NT2/D1 (cell line): Measurements from ENCODE around the gene MEX3B.
A peak's percentile ranks its signal among the peaks of the same experiment; 100 is the strongest.
"Not testable (repeated sequence)": the region's sequence is repeated elsewhere in the genome, so short reads cannot be mapped to it uniquely, and the experiment has no call there.

Experiments
- DNase-seq: peaks from one replicate; pipeline ENCODE4 v3.0.0-alpha.2; 2011; ENCODE audit warnings: low read depth, low spot score
- H3K27me3 ChIP-seq: 2 replicates; pipeline ENCODE4 v1.6.0; 2011; ENCODE audit warnings: mild to moderate bottlenecking; ENCODE audit not compliant: insufficient read length, insufficient read depth
- H3K36me3 ChIP-seq: 2 replicates; pipeline ENCODE4 v1.6.1; 2011; ENCODE audit warnings: mild to moderate bottlenecking, low read length, mixed read lengths; ENCODE audit not compliant: insufficient read depth, insufficient read length
- H3K4me1 ChIP-seq: 2 replicates; pipeline ENCODE4 v1.5.1; 2011; ENCODE audit not compliant: insufficient read depth, insufficient read length
- H3K4me3 ChIP-seq: 2 replicates; pipeline ENCODE4 v1.5.1; 2011; ENCODE audit warnings: low read depth; ENCODE audit not compliant: insufficient read length
- H3K9ac ChIP-seq: 2 replicates; pipeline ENCODE4 v1.6.0; 2011; ENCODE audit warnings: low read depth; ENCODE audit not compliant: insufficient read length
- H3K9me3 ChIP-seq: 2 replicates; pipeline ENCODE4 v1.5.1; 2011; ENCODE audit warnings: mild to moderate bottlenecking, low read length; ENCODE audit not compliant: insufficient read depth
- SUZ12 ChIP-seq: IDR thresholded peaks from 2 replicates; pipeline ENCODE4 v1.6.1; 2011; ENCODE audit not compliant: insufficient read length, insufficient read depth; ENCODE audit errors: extremely low read depth
- YY1 ChIP-seq: IDR thresholded peaks from 2 replicates; pipeline ENCODE4 v1.6.1; 2011; ENCODE audit not compliant: insufficient read length, insufficient read depth
- ZNF274 ChIP-seq: IDR thresholded peaks from 2 replicates; pipeline ENCODE4 v1.6.1; 2011; ENCODE audit warnings: mild to moderate bottlenecking, low read depth, low read length

Gene MEX3B

GRCh38 chr15:82040862-82041261 is 5.0 kb downstream of the MEX3B start:
- TF ChIP-seq YY1 (no peak), ZNF274 (no peak), SUZ12 (no peak)
- Histone ChIP-seq H3K4me1 (peaks cover 8% of the 10 kb centered on the region), H3K4me3 (no peak overlapping the region), H3K9ac (no peak overlapping the region), H3K9me3 (no peaks in the 10 kb centered on the region), H3K27me3 (no peaks in the 10 kb centered on the region), H3K36me3 (peaks cover 26% of the 10 kb centered on the region)
- peak; percentile 36 for DNase-seq

GRCh38 chr15:82040390-82040789 is 5.4 kb downstream of the MEX3B start:
- Histone ChIP-seq H3K36me3 (peaks cover 26% of the 10 kb centered on the region), H3K27me3 (no peaks in the 10 kb centered on the region), H3K4me1 (peaks cover 8% of the 10 kb centered on the region), H3K4me3 (no peak overlapping the region), H3K9ac (no peak overlapping the region), H3K9me3 (no peaks in the 10 kb centered on the region)
- TF ChIP-seq SUZ12 (no peak), YY1 (no peak), ZNF274 (no peak)
- DNase-seq, result no peak

- no peak overlapping the region for H3K4me3 ChIP-seq
- no peaks in the 10 kb centered on the region for H3K27me3 ChIP-seq
- peaks cover 8% of the 10 kb centered on the region for H3K4me1 ChIP-seq
- TF ChIP-seq YY1, result no peak
- TF ChIP-seq ZNF274, result no peak
- no peak for TF ChIP-seq SUZ12
- no peak overlapping the region for H3K9ac ChIP-seq
- no peaks in the 10 kb centered on the region for H3K9me3 ChIP-seq
- no peak for DNase-seq
- peaks cover 26% of the 10 kb centered on the region for H3K36me3 ChIP-seq
Observed at GRCh38 chr15:82039871-82040270, 5.9 kb downstream of the MEX3B start.

GRCh38 chr15:82036461-82036860 is 9.4 kb downstream of the MEX3B start:
- Histone ChIP-seq H3K4me1 (no peaks in the 10 kb centered on the region), H3K36me3 (no peaks in the 10 kb centered on the region), H3K4me3 (no peak overlapping the region), H3K9me3 (no peaks in the 10 kb centered on the region), H3K9ac (no peak overlapping the region), H3K27me3 (no peaks in the 10 kb centered on the region)
- no peak for DNase-seq
- no peak for TF ChIP-seq YY1
- no peak for TF ChIP-seq SUZ12
- TF ChIP-seq ZNF274, result no peak

- no peaks in the 10 kb centered on the region for H3K4me1 ChIP-seq
- no peak overlapping the region for H3K4me3 ChIP-seq
- no peaks in the 10 kb centered on the region for H3K27me3 ChIP-seq
- H3K9me3 ChIP-seq, result no peaks in the 10 kb centered on the region
- no peak for DNase-seq
- TF ChIP-seq ZNF274 (no peak), YY1 (no peak), SUZ12 (no peak)
- no peaks in the 10 kb centered on the region for H3K36me3 ChIP-seq
- no peak overlapping the region for H3K9ac ChIP-seq
Observed at GRCh38 chr15:82031871-82032270, 13.9 kb downstream of the MEX3B start.

GRCh38 chr15:82030176-82030575 is 15.6 kb downstream of the MEX3B start:
- no peak overlapping the region for H3K4me3 ChIP-seq
- no peaks in the 10 kb centered on the region for H3K36me3 ChIP-seq
- no peak overlapping the region for H3K9ac ChIP-seq
- H3K27me3 ChIP-seq, result no peaks in the 10 kb centered on the region
- no peak for DNase-seq
- no peak for TF ChIP-seq SUZ12
- TF ChIP-seq YY1, result no peak
- no peak for TF ChIP-seq ZNF274
- no peaks in the 10 kb centered on the region for H3K9me3 ChIP-seq
- no peaks in the 10 kb centered on the region for H3K4me1 ChIP-seq

GRCh38 chr15:82028163-82028562 is 17.7 kb downstream of the MEX3B start:
- not testable (repeated sequence) for H3K4me3 ChIP-seq, DNase-seq

GRCh38 chr15:82021992-82022391 is 23.8 kb downstream of the MEX3B start:
- TF ChIP-seq YY1, result no peak
- no peak for TF ChIP-seq ZNF274
- no peak for TF ChIP-seq SUZ12
- H3K36me3 ChIP-seq, result no peaks in the 10 kb centered on the region
- H3K4me3 ChIP-seq, result no peak overlapping the region
- no peak overlapping the region for H3K9ac ChIP-seq
- DNase-seq, result no peak
- H3K27me3 ChIP-seq, result no peaks in the 10 kb centered on the region
- no peaks in the 10 kb centered on the region for H3K4me1 ChIP-seq
- H3K9me3 ChIP-seq, result no peaks in the 10 kb centered on the region

More at GRCh38 chr15:82028163-82028562, 17.7 kb downstream of the MEX3B start:
- H3K9me3 ChIP-seq, H3K27me3 ChIP-seq, H3K4me1 ChIP-seq, H3K36me3 ChIP-seq, H3K9ac ChIP-seq: not testable (repeated sequence)
